ENCODE data around the gene BARX2. TPM values are rescaled to one million over a fixed set of nuclear protein-coding genes. Genes with fewer than 3 reads are reported as not detected.

Gene BARX2
- total RNA-seq, 1 donor from 2014 or later = 2.4 TPM

DNA sequence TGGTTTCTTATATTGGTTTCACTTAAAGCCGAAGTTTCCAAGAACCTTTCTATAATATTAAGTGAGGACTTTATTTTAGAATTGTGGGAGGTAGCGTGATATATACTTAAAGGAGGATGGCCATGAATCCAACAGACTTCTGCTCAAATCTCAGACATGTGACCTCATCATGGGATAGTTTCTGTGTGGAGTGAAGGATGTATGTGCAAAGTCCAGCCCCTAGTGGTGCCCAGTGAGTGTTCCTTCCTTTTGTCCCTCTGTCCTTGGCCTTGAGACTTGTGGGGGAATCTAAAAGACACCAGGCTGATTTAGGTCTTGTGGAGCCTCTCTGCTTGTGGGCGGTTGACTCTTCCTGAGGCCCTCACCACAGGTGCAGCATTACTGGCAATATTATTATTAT lies 43.7 kb downstream of the BARX2 start:
- Mint-ChIP-seq H3K4me3 (ENCODE audit: low read depth) (no peak overlapping the region), H3K27me3 (peaks cover 2% of the 10 kb centered on the region), H3K9me3 (ENCODE audit: low read depth) (no peaks in the 10 kb centered on the region), H3K27ac (no peak overlapping the region), H3K36me3 (ENCODE audit: insufficient read depth) (no peaks in the 10 kb centered on the region), H3K4me1 (ENCODE audit: low read depth) (peaks cover 10% of the 10 kb centered on the region)
- DNase-seq (ENCODE audit: low spot score, unreplicated experiment) = no peak
- TF ChIP-seq, protein P1, sequence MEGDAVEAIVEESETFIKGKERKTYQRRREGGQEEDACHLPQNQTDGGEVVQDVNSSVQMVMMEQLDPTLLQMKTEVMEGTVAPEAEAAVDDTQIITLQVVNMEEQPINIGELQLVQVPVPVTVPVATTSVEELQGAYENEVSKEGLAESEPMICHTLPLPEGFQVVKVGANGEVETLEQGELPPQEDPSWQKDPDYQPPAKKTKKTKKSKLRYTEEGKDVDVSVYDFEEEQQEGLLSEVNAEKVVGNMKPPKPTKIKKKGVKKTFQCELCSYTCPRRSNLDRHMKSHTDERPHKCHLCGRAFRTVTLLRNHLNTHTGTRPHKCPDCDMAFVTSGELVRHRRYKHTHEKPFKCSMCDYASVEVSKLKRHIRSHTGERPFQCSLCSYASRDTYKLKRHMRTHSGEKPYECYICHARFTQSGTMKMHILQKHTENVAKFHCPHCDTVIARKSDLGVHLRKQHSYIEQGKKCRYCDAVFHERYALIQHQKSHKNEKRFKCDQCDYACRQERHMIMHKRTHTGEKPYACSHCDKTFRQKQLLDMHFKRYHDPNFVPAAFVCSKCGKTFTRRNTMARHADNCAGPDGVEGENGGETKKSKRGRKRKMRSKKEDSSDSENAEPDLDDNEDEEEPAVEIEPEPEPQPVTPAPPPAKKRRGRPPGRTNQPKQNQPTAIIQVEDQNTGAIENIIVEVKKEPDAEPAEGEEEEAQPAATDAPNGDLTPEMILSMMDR (IDR thresholded peaks at IDR 0.05; ENCODE audit: unreplicated experiment) = no peak

DNA sequence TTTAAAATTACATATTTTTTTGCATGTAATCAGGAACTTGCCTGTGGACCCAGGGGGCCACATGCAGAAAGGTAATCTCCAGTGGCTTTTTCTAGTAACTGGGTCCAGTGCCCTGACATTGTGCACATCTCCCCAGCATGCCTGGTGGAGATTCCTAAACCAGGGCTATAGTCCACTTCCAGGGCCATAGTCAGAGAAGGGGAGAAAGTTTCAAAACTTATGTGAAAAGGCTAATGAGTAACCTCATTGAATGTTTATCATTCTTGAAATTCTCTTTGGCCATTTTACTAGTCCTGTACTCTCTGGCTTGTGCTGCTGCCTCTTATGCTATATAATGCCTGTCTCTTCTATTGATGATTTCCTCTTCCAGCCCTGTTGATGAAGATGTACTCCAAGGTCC lies 47.8 kb downstream of the BARX2 start:
- H3K27me3 Mint-ChIP-seq = peaks cover 3% of the 10 kb centered on the region
- H3K4me1 Mint-ChIP-seq (ENCODE audit: low read depth) = peaks cover 33% of the 10 kb centered on the region
- H3K4me3 Mint-ChIP-seq (ENCODE audit: low read depth) = no peak overlapping the region
- DNase-seq (ENCODE audit: low spot score, unreplicated experiment) = no peak
- TF ChIP-seq, protein P1 (IDR thresholded peaks at IDR 0.05; ENCODE audit: unreplicated experiment) = no peak
- no peaks in the 10 kb centered on the region for H3K36me3 Mint-ChIP-seq (ENCODE audit: insufficient read depth)
- H3K27ac Mint-ChIP-seq = no peak overlapping the region
- H3K9me3 Mint-ChIP-seq (ENCODE audit: low read depth) = no peaks in the 10 kb centered on the region

DNA sequence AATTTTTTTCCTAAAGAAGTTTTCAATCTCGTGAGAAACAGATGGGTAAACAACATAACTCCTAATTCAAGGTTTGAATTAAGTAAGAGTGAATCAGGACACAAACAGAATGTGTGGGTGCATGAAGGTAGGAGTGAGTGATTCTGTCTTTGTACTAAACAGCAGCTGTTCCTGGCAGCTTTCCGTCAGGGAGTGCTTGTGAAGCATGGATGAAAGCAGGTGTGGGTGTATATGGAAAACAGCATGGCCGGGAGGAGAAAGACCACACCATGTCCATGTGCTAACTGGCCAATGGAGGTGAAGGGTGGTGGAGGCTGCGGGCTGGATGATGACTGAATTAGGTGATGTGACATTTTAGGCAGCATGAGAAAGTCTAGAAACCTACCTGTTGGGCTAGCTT lies 49.6 kb downstream of the BARX2 start:
- DNase-seq (ENCODE audit: low spot score, unreplicated experiment) = no peak
- Mint-ChIP-seq H3K4me3 (ENCODE audit: low read depth) (no peak overlapping the region), H3K27me3 (peaks cover 3% of the 10 kb centered on the region), H3K27ac (no peak overlapping the region), H3K36me3 (ENCODE audit: insufficient read depth) (no peaks in the 10 kb centered on the region), H3K9me3 (ENCODE audit: low read depth) (no peaks in the 10 kb centered on the region), H3K4me1 (ENCODE audit: low read depth) (peaks cover 36% of the 10 kb centered on the region)
- TF ChIP-seq, protein P1 (IDR thresholded peaks at IDR 0.05; ENCODE audit: unreplicated experiment) = no peak

DNA sequence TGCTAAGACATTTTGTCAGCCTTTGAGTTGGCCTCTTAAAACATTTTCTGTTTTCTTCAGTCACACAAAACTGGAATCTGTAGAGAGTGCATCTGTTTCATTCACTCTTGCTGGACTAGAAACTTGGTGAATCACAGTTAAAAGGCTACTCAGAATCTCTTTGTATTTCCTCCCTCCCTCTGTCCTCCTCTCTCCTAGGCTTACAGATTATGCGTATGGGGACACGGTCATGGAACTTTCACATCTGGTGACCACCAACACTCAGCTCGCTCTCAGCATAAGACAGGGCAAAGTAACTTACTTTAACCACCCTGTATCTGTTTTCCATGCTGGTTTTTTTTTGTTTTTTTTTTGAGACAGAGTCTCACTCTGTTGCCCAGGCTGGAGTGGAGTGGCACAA lies 50.4 kb downstream of the BARX2 start:
- H3K4me3 Mint-ChIP-seq (ENCODE audit: low read depth) = no peak overlapping the region
- peaks cover 3% of the 10 kb centered on the region for H3K27me3 Mint-ChIP-seq
- H3K9me3 Mint-ChIP-seq (ENCODE audit: low read depth) = peaks cover 6% of the 10 kb centered on the region
- peaks cover 6% of the 10 kb centered on the region for H3K36me3 Mint-ChIP-seq (ENCODE audit: insufficient read depth)
- no peak for DNase-seq (ENCODE audit: low spot score, unreplicated experiment)
- TF ChIP-seq, protein P1 (IDR thresholded peaks at IDR 0.05; ENCODE audit: unreplicated experiment) = no peak
- H3K4me1 Mint-ChIP-seq (ENCODE audit: low read depth) = peaks cover 36% of the 10 kb centered on the region
- H3K27ac Mint-ChIP-seq = no peak overlapping the region

DNA sequence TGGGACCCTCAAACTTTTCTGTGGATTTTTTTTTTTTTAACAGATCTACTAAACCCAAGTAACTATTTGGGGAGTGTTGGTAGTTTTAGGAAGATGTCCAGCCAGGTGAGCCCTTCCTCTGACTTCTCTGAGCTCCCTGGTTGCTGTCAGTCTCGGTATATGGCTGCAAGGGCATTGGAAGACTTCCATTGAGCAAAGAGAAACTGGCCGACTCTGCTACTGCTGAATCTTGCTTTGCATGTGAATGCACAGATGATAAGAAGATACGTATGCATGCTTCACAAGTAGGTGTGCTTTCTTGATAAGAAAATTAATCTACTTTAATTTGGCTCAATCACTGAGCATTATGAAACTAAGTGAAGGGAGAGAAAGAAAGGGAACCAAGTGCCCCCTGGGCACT lies 51.1 kb downstream of the BARX2 start:
- peaks cover 36% of the 10 kb centered on the region for H3K4me1 Mint-ChIP-seq (ENCODE audit: low read depth)
- H3K27ac Mint-ChIP-seq = no peak overlapping the region
- peaks cover 12% of the 10 kb centered on the region for H3K9me3 Mint-ChIP-seq (ENCODE audit: low read depth)
- H3K4me3 Mint-ChIP-seq (ENCODE audit: low read depth) = no peak overlapping the region
- TF ChIP-seq, protein P1 (IDR thresholded peaks at IDR 0.05; ENCODE audit: unreplicated experiment) = no peak
- peaks cover 3% of the 10 kb centered on the region for H3K27me3 Mint-ChIP-seq
- no peak for DNase-seq (ENCODE audit: low spot score, unreplicated experiment)
- H3K36me3 Mint-ChIP-seq (ENCODE audit: insufficient read depth) = peaks cover 8% of the 10 kb centered on the region

All from progenitor cell of endocrine pancreas (in vitro differentiated cells).